K562 treated with DMSO at 1 percent for 12 hours (cell line): ENCODE measurements around the gene TDRD10. TPM values are rescaled to one million over a fixed set of nuclear protein-coding genes. Genes with fewer than 3 reads are reported as not detected.

ENCODE experiments used
- total RNA-seq: library from RNA; unstranded; fragments of 300-600 nt; gene quantifications from 2 replicates; pipeline ENCODE4 v1.2.3, GENCODE V29; 2022; ENCODE audit not compliant: insufficient read depth

The TDRD10 gene
- not detected in 2 replicates for total RNA-seq

GRCh38 chr1:154502066-154502743 lies at the start of gene TDRD10, which contains the start of gene SHE:
TSS of gene TDRD10 (plus strand) at chr1:154502219. CDS start at chr1:154506904, 4,685 bp downstream.
TSS of gene SHE (minus strand) at chr1:154502412. CDS start at chr1:154502026, 386 bp downstream.

GRCh38 chr1:154557939-154558719 lies 56.1 kb downstream of the TDRD10 start, which contains the start of gene UBE2Q1:
TSS of gene UBE2Q1 (minus strand) at chr1:154558662. CDS start at chr1:154558553, 109 bp downstream.

GRCh38 chr1:154567386-154568156 lies 65.6 kb downstream of the TDRD10 start, which contains the start of gene CHRNB2:
TSS of gene CHRNB2 (plus strand) at chr1:154567778. CDS start at chr1:154568045, 267 bp downstream.

Other genes with a start within 250 kb of the TDRD10 start
- gene HAX1, start 229.6 kb upstream of the TDRD10 start, total RNA-seq, result 212 and 223 TPM in 2 replicates
- gene AQP10, start 181.1 kb upstream of the TDRD10 start, total RNA-seq, result 0.65 and 1.3 TPM in 2 replicates
- gene ATP8B2, start 176.7 kb upstream of the TDRD10 start, total RNA-seq, result 11.1 and 27.0 TPM in 2 replicates
- gene IL6R, start 96.9 kb upstream of the TDRD10 start, total RNA-seq, result 0.73 and 3.9 TPM in 2 replicates
- gene SHE, start 193 bp downstream of the TDRD10 start, total RNA-seq, result not detected in 2 replicates
- 29.2 and 43.3 TPM in 2 replicates for gene UBE2Q1, start 56.4 kb downstream of the TDRD10 start, total RNA-seq
- gene CHRNB2, start 65.6 kb downstream of the TDRD10 start, total RNA-seq, result 0.37 TPM in 1 of 2 replicates, not detected in the other
- 25.9 and 90.0 TPM in 2 replicates for gene ADAR, start 106.0 kb downstream of the TDRD10 start, total RNA-seq